HG02885 (cell line): ENCODE measurements around the gene ASPG.

ENCODE experiments used
- ATAC-seq: cut with Tn5 transposase; IDR thresholded peaks from one replicate; pipeline ENCODE4 v1.9.1; 2021; ENCODE audit warnings: mild to moderate bottlenecking; ENCODE audit not compliant: unreplicated experiment, poor library complexity

The ASPG gene

DNA sequence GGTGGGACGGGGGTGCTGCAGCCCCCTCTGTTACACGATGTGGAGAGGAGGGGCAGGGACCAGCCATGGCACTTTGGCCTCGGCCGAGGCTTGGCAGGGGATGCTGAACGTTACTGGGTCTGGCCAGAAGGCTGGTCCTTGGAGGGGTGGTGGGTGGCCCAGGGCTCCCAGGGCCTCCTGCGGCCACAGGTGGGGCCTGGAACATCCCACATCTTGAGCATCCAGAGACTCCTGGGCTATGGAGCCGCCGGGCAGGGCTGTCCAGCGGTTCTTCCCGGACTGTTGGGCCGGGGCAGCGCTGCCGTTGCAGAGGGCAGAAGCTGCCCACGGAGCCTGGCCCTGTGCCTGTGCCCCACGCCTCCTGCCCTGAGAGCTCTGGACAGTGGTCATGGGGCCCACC is 68.7 kb downstream of the ASPG start:
- ATAC-seq, result no peak

DNA sequence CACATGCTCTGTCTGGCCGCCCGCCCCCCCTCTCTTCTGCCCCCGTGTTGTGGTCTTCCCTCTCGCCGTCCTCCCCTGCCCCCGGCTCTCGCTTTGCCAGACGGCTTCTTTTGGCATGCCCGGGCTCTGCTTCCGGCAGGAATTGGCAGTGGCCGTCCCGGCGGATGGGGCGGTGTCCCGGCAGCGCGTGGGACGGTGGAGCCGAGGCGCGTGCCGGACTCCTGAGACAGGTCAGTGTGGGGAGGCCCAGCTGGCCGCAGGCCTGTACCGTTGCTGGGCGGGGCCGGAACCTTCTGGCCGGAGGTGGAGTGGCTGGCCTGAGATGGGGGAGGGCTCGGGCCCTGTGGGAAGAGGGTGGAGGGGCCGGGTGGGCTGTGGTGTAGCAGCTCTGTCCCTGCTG is 70.0 kb downstream of the ASPG start:
- ATAC-seq, result no peak

- ATAC-seq, result no peak
These were observed 70.6 kb downstream of the ASPG start for GRCh38 chr14:104156142-104156541.

GRCh38 chr14:104157016-104157928 is 71.8 kb downstream of the ASPG start:
- no peak for ATAC-seq

DNA sequence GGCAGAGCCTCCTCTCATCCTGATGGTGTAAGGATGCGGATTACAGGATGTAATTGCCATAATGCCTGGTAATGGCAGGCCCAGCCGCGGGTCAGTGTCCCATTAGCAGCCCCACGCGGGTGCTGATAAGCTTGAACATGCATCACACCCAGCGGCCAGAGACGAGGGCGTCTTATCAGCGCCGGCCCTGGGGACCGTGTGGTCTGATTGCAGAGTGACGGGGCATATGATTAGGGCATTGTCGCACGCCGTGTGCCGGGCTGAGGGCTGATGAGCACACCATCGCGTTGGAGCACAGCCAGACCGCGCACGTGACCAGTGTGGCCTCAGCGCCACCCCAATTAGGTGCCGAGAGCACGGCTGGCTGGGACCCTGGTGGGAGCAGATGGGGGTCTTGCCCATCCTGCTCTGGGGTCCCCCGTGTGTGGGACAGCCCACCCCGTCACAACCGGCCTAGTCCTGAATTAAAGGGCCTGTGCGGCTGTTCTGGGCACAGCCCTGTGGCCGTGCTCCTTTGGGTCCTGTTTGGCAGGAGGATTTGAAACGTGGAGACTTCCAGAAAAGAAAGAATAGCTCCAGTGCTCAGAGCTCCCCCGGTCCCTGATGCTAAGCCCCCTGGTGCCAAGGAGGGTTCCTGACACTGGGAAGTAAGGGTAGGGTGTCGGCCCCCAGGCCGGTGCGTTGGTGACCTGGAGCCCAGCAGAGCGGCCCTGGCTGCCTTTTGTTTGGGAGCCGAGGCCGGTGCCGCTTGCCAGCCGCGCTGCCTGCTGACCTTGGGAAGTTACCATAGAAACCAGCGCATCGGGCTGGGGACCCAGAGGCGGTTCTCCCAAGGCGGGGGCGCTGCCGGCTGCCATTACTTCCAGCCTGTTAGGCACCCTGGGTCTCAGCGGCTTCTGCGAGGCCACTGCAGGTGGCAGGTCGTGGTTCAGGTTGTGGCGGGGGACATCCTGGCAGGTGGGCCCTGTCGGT is 73.6 kb downstream of the ASPG start:
- ATAC-seq, result no peak

- ATAC-seq, result no peak
These were observed 74.5 kb downstream of the ASPG start for GRCh38 chr14:104159990-104160389.

DNA sequence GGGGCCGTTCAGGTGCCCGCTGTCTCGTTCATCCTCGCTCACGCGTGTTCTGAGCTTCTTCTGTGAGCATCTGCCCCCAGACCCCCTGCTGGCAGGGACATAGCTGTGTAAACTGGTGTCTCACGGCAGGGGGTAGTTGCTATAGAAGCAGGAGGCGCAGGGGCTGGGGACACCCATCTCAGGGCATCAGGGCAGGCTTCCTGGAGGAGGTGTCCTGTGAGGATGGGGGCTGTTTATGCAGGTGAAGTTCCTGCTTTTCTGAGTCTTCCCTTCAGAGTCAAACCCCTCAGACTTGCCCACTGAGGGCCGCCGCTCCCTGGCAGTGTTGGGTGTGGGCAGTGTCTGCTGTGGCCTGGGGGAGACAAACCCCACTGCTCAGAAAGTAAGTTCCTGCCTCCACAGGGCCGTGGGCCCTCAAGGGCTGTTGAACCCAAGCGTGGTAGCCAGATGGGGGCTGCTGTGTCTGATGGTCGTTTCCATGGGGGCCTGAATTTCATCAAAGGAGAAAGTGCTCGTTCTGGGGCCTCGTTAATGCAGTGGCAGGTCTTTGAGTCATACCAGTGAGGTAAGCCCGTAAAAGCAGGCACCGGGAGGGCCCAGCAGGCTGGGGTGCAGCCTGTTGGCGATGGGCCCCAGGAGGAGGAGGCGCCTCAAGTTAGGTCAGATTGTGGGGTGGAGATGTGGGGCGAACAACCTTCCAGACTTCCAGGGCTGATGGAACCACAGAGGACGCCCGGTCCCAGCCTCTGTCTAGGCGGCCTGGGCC is 76.3 kb downstream of the ASPG start:
- no peak for ATAC-seq

DNA sequence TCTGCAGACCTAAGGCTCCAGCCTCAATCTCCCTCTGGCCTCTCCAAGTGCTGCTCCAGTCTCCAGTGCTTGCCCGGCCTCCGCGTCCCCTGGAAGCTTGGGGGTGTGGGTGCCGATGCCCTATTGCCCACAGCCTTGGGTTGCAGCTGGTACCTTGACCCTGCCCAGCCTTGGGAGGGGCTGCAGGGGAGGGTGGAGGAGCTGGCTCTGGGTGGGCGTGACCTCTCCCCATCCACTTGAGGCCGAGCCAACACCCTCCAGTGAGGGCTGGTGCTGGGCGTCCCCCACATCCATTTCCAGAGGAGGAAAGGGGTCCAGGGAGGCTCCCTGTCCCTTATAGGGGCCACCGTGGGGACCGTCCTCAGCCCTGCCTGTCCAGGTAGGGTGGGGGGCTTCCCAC is 77.0 kb downstream of the ASPG start:
- ATAC-seq, result no peak

GRCh38 chr14:104163541-104163940 is 78.0 kb downstream of the ASPG start:
- no peak for ATAC-seq

GRCh38 chr14:104164041-104164440 is 78.5 kb downstream of the ASPG start:
- ATAC-seq, result no peak

DNA sequence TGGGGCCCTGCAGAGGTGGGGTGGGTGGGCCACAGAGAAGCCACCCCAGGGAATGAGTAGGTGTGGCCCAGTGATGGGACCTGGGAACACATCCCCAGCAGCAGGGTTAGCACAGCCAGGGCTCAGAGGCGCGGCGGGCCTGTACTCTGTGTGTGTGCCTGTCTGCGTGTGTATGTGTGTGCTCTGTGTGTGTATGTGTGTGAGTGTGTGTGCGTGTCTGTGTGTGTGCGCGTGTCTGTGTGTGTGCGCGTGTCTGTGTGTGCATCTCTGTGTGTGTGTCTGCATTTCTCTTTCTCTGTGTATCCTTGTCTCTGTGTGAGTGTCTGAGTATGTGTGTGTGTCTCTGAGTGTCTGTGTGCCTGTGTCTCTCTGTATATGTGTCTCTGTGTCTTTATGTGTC is 79.0 kb downstream of the ASPG start:
- ATAC-seq, result no peak
